ENCODE measurements around the gene CNIH2. TPM values are rescaled to one million over a fixed set of nuclear protein-coding genes. Genes with fewer than 3 reads are reported as not detected.
A peak's percentile ranks its signal among the peaks of the same experiment; 100 is the strongest.
"Not testable (repeated sequence)": the region's sequence is repeated elsewhere in the genome, so short reads cannot be mapped to it uniquely, and the experiment has no call there.

The CNIH2 gene
- total RNA-seq, 1 donor from 2014 or later = 1.1 TPM

DNA sequence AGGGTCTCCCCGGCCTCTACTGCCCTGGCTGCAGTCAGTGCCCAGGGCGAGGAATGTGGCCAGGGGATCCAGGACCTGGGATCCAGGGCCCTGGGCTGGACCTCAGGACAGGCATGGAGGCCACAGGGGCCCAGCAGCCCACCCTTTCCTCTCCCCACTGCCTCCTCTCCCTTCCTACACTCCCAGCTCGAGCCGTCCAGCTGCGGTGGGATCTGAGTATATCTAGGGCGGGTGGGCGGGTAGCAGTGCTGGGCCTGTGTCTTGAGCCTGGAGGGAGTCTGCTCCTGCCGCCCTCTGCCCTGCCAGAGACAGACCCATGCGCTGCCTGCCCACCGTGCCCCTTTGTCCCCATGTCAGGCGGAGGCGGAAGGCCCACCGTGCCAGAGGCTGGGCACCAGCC lies 1.4 kb upstream of the CNIH2 start:
- not testable (repeated sequence) for DNase-seq (ENCODE audit: low spot score)

DNA sequence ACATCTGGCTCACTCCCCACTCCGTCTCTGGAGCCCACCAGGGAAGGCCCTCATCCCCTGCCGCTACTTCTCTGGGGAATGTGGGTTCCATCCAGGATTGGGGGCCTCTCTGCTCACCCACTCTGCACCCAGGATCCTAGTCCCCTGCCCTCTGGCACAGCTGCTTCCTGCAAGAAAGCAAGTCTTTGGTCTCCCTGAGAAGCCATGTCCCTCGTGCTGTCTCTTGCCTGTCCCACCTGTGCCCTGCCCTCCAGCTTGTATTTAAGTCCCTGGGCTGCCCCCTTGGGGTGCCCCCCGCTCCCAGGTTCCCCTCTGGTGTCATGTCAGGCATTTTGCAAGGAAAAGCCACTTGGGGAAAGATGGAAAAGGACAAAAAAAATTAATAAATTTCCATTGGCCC lies 911 bp upstream of the CNIH2 start:
- DNase-seq (ENCODE audit: low spot score) = not testable (repeated sequence)

DNA sequence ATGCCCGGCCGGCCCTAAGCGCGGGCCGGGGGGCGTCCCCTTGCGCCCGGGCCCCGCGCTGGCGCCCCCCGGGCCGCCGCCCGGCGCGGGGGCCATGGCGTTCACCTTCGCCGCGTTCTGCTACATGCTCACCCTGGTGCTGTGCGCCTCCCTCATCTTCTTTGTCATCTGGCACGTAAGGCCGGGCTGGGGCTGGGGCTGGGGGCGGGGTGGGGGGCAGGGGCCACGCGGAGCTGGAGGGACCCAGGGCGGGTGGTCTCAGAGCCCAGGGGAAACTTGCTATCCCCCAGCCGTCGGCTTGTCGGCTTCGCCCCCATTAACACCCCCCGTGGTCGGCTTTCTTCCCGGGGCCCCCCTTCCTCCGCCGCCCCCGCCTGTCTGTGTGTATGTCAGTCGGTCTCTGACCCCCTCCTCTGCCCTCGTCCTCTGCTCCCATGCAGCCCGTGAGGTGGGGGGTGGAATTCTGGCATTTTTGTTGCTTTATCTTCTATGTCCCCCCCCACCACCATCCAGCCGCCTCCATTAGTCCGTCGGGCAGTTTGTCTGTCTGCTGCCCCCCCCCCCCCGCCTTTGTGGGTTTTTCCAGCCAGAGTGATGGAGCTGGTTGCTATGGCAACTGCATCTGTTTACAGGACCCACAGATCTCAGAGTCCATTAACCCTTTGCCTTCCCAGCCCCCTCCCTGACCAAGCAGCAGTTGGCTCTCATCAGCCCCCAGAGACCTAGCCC lies 552 bp downstream of the CNIH2 start:
- no peak for DNase-seq (ENCODE audit: low spot score)

DNA sequence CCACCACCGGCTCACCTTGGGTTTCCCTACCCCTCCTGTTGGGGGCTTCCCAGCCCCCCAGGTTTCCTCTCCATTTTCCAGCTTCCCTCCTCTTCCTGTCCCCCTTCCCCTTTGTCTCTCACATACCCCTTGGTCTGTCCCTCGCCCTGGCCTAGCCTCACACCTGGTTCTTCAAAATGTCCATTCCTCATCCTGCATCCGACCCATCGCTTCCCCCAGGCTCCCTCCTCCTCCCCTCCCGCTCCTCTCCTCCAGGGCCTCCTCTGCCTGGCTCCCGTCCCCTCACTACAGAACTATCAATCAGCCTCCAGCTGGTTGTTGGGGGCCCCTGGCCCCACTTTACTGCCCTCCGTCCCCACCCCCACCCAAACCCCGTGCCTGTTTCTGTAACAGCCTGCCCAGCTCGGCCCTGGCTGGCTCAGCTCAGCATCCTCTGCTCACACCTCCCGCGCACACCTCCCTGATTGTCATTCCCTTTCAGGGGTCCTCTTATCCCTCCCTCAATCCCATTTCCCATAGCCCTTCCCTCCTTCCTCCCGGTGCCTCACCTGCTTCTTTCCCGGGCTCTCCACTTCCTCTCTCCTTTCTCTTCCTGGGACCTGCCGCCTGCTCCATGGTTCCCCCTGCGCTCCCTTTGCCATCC lies 1.2 kb downstream of the CNIH2 start:
- DNase-seq (ENCODE audit: low spot score) = no peak

DNA sequence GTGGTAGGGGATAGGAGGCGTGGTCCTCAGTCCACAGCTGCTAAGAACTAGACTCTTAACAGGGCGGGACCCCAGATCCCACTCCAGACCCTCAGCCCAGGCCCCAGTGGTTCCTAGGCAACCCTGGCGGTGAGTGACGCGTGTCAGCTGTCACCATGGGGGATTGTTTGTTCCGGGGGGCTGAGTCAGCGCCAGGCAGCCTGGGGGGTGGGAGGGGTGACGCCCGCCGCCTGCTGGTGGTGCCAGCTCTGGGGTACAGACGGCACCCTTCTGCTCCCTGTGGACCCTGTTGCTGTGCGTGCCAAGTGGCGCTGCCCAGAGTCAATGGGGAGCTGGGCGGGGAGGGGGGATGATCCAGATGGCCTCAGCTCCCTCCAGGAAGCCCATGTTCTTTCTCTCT lies 2.5 kb downstream of the CNIH2 start:
- DNase-seq (ENCODE audit: low spot score) = no peak

DNA sequence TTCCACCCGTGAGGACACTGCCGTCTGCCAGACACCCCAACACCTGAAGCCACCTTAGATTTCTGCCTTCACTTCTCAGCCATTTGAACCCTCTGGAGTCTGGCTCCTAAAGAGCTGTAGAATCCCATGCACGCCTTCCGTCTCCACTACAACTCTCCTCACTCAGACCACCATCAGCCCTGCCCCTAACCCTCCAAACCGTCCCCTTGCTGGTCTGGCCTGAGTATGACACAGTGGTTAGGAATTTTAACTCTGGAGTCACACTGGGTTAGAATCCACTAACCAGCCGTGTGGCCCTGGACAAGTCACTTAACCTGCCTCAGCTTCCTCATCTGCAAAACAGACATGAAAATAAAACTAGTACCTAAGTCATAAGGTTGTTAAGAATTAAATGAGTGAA lies 3.0 kb downstream of the CNIH2 start:
- DNase-seq (ENCODE audit: low spot score) = no peak

DNA sequence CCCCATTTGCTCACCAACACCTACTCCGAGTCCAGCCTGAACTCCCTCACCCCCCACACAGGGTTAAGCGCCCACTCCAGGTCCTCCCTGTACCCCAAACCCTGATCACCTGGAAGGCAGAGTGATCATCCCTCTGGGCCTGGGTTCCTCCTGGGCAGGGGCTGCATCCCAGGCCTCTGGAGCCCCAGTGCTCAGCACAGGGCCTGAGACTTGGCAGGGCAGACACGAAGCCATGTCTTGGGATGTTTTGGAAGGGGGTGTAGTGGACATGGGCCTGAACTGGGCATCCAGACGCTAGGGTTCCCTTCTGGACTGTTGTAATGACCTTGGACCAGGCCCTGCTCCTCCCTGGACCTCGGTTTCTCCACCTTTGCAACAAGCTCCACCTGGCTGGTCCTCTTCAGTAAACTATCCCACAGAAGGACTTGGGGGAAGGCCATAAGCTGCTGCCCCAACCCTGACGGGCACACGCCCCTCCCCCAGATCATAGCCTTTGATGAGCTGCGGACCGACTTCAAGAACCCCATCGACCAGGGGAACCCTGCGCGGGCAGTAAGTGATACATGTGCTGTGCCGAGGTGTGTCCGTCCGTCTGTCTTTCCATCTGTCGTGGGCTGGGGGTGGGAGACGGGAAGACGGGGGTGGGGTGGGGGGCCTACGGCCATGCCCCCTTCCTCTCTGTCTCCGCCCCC lies 3.9 kb downstream of the CNIH2 start:
- no peak for DNase-seq (ENCODE audit: low spot score)

DNA sequence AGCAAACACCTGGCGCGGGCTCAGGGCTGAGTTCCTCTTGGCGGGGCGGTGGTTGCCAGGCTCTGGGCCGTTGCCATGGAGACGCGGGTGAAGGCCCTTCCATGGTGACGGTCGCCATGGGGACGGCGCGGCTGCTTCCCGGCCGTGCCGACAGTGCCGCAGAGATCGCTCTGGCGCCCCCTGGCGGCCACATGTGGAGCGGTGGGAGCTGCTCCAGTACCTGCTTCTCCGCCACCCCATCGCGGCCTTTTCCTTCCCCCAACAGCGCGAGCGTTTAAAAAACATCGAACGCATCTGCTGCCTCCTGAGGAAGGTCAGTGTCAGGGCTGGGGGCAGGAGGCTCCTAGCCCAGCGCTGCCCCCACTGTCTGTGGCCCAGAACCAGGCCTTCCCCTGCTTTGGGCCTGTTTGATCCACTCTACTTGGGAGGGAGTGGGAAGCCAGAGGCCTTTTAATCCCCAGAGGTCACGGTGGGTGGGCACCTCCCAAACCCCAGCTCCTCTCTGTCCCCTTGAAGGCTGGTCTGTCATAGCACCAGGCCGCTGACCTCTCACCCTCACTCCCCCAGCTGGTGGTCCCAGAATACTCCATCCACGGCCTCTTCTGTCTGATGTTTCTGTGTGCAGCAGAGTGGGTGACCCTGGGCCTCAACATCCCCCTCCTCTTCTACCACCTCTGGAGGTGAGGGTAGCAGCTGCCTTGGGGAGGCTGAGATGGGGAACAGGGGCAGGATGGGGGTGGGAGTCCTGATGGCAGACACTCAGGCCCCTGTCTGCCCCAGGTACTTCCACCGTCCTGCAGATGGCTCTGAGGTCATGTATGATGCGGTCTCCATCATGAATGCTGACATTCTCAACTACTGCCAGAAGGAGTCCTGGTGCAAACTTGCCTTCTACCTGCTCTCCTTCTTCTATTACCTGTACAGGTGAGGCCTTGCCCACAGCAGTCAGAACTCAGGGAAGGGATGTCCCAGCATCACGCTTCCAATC lies 4.8 kb downstream of the CNIH2 start:
- DNase-seq (ENCODE audit: low spot score) = peak; percentile 98

DNA sequence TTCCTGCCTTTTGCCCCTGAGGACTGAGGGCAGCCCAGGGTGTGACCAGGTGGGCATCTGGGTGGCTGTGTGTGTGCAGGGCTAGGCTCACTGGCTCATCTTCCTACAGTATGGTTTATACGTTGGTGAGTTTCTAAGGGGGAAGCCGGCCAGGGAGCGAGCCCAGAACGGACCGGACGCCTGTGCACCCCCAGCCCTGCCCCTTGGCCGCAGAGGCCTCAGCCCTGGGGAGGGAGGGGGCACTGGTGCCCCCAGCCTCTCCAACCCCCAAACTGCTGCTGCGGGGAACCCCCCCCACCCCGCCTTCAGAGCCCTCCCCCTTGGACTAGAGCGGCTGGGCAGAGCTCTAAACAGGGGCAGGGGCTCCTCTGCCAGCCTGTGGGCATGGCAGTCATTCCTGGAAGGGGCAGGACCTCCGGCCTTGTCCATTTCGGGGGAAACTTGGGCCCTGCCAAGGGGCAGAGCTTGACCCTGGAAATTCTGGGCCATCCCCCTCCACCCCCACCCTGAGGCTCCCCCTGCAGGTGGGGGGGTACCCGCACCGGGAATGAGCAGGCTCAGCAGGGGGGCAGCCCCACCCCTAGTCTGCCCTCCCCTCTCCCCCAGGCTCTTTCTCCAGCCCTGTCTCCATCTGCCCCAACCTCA lies 5.6 kb downstream of the CNIH2 start:
- DNase-seq (ENCODE audit: low spot score) = no peak

DNA sequence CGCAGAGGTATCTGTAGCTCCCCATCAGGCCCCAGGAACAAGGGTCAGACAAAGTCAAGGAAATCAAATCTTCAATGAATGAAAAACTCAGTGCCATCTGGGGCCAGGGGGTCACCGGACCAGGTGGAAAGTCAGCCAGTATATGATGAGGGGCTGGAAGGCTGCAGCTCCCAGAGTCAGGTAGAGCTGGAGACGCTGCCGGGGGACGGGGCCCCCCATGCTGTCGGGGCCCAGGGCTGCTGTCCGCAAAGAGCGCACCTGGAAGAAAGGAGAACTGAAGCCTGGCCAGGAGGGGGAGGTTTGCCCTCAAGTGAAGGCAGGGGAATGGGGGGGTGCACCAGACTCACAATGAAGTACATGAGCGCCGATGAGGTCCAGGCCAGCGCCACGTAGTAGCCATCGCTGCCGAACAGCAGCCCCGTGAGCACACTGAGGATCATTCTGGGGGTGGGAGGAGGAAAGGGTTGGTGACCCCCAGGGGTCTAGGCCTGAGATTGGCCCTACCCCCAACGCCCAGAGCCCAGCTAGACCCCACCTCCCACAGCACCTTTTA lies 6.6 kb downstream of the CNIH2 start:
- DNase-seq (ENCODE audit: low spot score) = no peak

DNA sequence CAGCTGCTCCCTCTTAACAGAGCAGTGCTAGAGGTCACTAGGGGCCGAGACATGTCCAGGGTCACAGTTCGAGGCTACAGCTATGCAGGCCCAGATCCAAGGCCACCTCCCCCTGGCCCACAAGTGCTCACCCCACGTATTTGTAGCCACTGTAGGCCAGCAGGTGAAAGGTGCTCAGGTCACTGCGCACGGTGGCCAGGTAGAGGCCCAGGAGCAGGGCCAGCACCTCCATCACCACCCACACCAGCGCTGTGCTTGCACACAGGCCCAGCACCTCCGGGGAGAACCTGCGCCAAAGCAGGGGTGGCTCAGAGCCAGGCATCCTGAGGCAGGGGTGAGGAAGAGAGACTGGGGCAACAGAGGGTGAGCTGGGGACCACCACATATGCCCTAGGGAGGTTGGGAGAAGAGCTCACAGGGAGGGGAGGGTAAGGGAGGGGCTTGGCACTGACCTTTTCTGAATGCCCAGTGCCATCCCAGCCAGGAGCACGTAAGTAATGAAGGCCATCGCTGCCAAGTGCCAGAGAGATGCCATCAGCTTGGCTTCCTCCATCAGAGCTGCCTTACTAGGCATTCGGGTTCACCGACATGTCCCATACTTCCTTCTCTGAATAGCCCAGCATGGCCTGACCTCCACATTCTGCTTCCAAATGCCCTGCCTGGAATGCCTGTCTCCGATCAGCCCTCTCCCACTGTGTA lies 7.4 kb downstream of the CNIH2 start:
- DNase-seq (ENCODE audit: low spot score) = no peak

DNA sequence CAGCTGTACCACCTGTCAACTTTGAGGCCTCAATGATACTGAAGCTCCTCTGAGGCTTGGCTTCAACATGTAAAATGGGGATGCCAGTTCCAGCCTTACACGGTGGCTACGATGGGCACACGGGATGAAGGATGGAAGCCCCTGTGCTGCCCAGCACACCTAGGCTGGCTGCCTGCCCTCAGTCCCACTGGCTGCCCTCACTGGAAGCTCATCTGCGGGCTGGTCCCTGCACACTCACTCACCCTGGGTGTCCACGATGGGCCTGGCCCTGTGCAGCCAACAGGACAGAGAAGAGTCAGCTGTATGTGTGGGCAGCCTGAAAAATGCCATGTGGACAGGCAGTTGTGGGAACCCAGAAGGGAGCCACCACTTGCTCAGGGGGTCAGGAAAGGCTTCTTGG lies 8.7 kb downstream of the CNIH2 start:
- DNase-seq (ENCODE audit: low spot score) = no peak

DNA sequence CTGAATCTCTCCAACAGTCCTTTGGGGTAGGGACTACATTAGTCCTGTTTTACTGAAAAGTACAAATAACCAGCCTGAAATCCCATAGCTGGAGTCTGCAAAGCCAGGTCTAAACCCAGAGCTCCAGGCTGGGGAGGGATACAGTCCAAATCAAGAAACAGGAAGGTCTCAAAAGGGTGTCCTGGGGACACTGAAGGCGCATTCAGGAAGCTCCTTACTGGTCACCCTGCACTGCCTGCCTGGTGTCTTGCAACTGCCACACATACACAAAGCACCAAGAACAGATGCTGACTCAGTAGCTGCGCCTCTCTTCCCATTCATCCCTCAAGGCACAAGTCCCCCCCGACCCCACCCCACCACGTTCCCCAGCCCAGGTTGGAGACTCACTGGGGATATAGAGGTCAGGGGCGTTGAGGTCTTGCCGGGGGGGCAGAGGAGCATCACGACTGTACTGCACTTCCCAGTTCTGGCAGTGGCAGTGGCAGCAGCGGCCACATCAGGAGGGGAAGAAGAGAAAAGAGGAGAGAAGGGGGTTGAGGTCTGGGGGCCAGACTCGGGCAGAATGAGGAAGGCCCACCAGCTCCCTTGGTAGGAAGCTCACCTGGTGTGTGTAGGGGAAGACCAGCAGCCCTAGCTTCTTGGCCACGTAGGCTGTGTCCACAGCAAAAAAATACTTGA lies 9.4 kb downstream of the CNIH2 start:
- no peak for DNase-seq (ENCODE audit: low spot score)

DNA sequence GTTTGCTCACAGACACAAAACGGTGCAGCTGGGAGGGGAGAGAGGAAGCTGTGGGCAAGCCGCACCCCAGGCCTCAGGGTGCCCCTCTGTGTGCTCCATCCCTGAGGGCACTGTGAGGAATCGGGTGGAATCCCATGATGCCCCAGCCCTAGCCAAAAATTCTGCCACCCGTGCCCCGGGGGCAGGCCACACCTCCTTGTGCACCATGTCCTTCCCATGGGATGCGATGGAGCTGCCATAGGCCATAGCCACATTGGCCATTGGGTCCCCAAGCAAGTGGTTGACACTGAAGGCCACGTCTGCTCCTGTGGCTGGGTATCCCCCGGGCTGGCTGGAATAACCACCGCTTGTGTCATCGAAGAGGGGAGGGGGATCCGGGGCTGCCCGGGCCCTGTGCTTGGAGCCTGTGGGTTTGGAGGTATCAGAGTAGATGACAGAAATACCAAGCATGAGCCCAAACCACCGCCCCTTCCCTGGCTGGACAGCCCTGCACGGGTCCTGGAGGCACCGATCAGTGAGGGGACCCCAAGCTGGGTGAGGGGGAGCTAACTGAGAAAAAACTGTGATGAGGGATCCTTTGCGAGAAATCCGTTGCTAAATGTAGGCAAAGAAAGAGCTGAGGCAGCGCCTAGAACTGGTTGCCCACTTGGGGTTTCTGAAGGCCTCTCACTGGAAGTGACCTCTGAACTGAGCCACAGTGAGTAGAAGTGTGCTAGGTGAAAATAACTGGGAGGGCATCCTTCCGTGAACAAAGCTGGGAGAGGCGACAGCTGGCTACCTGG lies 10.1 kb downstream of the CNIH2 start:
- DNase-seq (ENCODE audit: low spot score) = no peak

DNA sequence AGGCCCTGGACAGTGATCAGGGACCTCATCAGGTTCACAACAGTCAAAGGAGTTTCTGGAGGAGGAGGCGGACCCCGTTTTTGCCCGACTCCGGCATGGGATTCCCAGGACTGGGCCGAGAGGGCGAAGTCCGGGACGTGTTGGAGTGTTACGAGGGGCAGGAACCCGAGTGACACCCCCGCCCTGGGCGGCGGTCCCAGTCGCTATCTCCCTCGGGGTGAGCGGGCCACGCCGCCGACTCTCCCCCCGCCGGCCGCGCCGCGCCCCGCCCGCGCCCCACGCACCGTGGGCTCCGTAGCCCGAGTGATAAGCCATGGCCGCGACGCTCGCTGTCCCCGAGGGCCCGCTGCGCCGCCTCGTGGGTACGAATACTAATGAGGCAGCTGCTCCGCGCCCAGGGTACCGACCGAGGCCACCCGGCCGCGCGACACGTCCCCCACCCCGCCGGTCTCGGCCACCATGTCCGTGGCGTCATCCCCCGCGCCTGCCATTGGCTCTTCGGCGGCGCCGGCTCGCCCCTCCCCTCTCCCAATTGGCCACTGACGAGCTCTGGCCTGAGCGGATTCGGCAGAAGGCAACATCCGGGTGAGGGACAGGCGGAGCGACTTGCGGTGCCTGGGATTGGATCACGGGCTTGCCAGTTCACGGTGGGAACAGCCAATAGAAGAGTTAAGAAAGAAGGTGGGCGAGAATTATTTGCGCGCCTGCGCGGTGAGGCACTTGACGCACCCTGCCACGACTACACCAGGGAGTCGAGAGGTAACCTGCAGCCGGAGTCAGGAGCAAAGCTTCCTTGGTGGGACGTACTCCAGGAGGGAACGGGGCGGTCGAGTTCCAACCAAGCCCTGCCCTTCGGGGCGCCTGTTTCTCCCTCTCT lies 10.9 kb downstream of the CNIH2 start, which contains the start of gene YIF1A:
TSS of gene YIF1A (minus strand) at position 473 of the 877 bp plus-strand sequence. CDS start at position 315, 158 bp downstream.
- peak; percentile 99 for DNase-seq (ENCODE audit: low spot score)

DNA sequence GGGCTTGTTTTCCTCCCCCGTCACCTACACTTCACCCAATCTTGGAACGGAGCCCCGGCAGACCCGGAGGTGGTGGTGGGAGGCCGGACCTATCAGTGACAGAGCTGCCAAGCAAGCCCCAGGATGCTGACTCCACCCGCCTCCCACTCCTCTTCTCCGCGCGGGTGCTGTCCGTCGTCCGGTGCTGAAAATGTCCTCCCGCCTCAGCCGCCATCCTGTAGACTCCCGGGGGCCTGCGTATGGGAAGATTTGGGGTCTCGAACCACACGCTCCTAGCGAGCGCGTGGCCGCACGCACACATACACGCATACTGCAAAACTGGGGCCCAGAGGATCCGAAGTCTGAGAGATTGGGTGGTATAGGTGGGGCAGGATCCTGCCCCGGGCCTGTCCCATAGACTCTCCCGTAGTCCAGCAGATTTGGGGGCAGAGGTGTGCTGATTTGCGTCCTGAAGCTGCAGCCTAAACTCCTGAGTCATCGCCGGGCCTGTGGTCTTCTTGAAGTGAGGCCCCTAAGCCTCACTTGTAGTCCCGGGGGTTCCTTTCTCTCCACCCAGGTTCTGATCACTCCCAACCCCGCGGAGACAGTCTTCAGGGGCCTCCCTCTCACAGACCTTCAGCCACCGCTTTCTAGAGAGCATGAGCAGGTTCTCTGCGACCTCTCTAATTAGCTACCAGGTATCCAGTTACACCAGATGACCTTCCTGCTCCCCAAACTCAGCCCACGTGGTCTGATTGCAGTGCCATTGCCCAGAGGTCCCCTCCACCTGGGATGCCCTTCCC lies 11.8 kb downstream of the CNIH2 start:
- DNase-seq (ENCODE audit: low spot score) = peak; percentile 77

DNA sequence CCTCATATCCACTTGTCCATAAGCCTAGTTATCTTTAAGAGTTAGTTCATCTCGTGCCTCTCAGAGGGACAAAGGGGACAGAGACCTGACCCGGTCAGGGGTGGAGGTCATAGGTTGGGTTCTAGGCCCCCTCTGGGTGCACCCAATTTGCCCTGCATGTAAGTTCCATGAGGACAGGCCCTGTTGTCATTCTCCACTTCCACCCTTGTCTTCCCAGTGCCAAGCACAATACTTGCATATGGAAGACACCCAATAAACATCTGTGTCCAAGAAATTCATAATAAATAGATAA lies 12.3 kb downstream of the CNIH2 start:
- no peak for DNase-seq (ENCODE audit: low spot score)
